ENCODE data around the gene NELL2. TPM values are rescaled to one million over a fixed set of nuclear protein-coding genes. Genes with fewer than 3 reads are reported as not detected.

Gene NELL2
- total RNA-seq, 1 experiment from 2014 or later, result 32.7 TPM

GRCh38 chr12:44777044-44777443 lies 99.1 kb downstream of the NELL2 start:
- H4K20me1 ChIP-seq (ENCODE audit: control insufficient read depth, insufficient read depth, insufficient read length), result no peaks in the 10 kb centered on the region
- H3K27me3 ChIP-seq (ENCODE audit: insufficient read depth, low read length), result no peaks in the 10 kb centered on the region
- no peak overlapping the region for H3K27ac ChIP-seq (ENCODE audit: insufficient read length, low read depth, low read length)
- H2BK12ac ChIP-seq (ENCODE audit: insufficient read length, low read depth, low read length), result no peak overlapping the region
- H3K4me2 ChIP-seq (ENCODE audit: insufficient read depth, insufficient read length, low read length), result no peak overlapping the region
- H3K56ac ChIP-seq (ENCODE audit: insufficient read length, low read depth, low read length), result no peak overlapping the region
- no peak overlapping the region for H3K23ac ChIP-seq (ENCODE audit: insufficient read length, low read depth, low read length)
- H3K18ac ChIP-seq (ENCODE audit: insufficient read length, low read depth, low read length), result no peak overlapping the region
- TF ChIP-seq, protein P1, sequence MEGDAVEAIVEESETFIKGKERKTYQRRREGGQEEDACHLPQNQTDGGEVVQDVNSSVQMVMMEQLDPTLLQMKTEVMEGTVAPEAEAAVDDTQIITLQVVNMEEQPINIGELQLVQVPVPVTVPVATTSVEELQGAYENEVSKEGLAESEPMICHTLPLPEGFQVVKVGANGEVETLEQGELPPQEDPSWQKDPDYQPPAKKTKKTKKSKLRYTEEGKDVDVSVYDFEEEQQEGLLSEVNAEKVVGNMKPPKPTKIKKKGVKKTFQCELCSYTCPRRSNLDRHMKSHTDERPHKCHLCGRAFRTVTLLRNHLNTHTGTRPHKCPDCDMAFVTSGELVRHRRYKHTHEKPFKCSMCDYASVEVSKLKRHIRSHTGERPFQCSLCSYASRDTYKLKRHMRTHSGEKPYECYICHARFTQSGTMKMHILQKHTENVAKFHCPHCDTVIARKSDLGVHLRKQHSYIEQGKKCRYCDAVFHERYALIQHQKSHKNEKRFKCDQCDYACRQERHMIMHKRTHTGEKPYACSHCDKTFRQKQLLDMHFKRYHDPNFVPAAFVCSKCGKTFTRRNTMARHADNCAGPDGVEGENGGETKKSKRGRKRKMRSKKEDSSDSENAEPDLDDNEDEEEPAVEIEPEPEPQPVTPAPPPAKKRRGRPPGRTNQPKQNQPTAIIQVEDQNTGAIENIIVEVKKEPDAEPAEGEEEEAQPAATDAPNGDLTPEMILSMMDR (conservative IDR thresholded peaks at IDR 0.05), result no peak
- H3K4me1 Mint-ChIP-seq, result peaks cover 4 to 5% of the 10 kb centered on the region in 2 experiments
- no CpG with 5 or more reads among the region's 1 CpG for WGBS (ENCODE audit: extremely low coverage, insufficient read length, low lambda C conversion rate)
- no peaks in the 10 kb centered on the region for H3K23me2 ChIP-seq (ENCODE audit: insufficient read length, low read depth, low read length, poor library complexity, severe bottlenecking)
- H3T11ph ChIP-seq (ENCODE audit: low read length), result no peak overlapping the region
- H2BK5ac ChIP-seq (ENCODE audit: insufficient read length, low read length), result no peak overlapping the region
- H3K4me1 ChIP-seq (ENCODE audit: insufficient read depth, low read length), result no peaks in the 10 kb centered on the region
- no peaks in the 10 kb centered on the region for H3K79me1 ChIP-seq (ENCODE audit: insufficient read depth, low read depth, low read length, poor library complexity, severe bottlenecking)
- H2BK20ac ChIP-seq (ENCODE audit: low read depth, low read length, poor library complexity, severe bottlenecking), result no peak overlapping the region
- no peak overlapping the region for H3K4ac ChIP-seq (ENCODE audit: low read depth, low read length)
- no peak overlapping the region for H4K5ac ChIP-seq (ENCODE audit: insufficient read length, low read depth, low read length)
- DNase-seq, result no peak
- H3K27me3 Mint-ChIP-seq (ENCODE audit: low read depth), result no peaks in the 10 kb centered on the region
- no peak overlapping the region for H4K91ac ChIP-seq (ENCODE audit: insufficient read length, low read depth, low read length)
- no peak overlapping the region for H3K4me3 Mint-ChIP-seq
- H3K14ac ChIP-seq (ENCODE audit: insufficient read depth, low read length), result no peak overlapping the region
- no peak overlapping the region for H4K8ac ChIP-seq (replicated peaks; ENCODE audit: insufficient read length, low read depth, low read length)
- H3K36me3 Mint-ChIP-seq (ENCODE audit: insufficient read depth in 1 of 3, low read depth in 3 of 3), result peaks cover 0 to 24% (median under 1%) of the 10 kb centered on the region in 3 experiments; a peak in 3 of 7 replicates
- no peak overlapping the region for H2BK15ac ChIP-seq (ENCODE audit: low read depth, low read length)
- no peaks in the 10 kb centered on the region for H3K79me2 ChIP-seq (ENCODE audit: insufficient read depth, low read length)
- no peak overlapping the region for H3K9ac ChIP-seq (ENCODE audit: extremely low read depth, insufficient read length, low read length)
- peaks cover 8 to 9% of the 10 kb centered on the region in 2 experiments; a peak in 2 of 5 replicates for H3K9me3 Mint-ChIP-seq
- no peak overlapping the region for H2AK5ac ChIP-seq (ENCODE audit: insufficient read length, low read length)
- no peaks in the 10 kb centered on the region for H3K9me3 ChIP-seq (ENCODE audit: control insufficient read depth, low read depth, low read length)
- H2AFZ ChIP-seq (ENCODE audit: low read length), result no peak overlapping the region
- H2BK120ac ChIP-seq (ENCODE audit: low read depth, low read length, poor library complexity, severe bottlenecking), result no peak overlapping the region
- no peak overlapping the region for H3K27ac Mint-ChIP-seq

Data from H9 (cell line).